ENCODE data around the gene ZNF578. TPM values are rescaled to one million over a fixed set of nuclear protein-coding genes. Genes with fewer than 3 reads are reported as not detected.
A peak's percentile ranks its signal among the peaks of the same experiment; 100 is the strongest.
"Not testable (repeated sequence)": the region's sequence is repeated elsewhere in the genome, so short reads cannot be mapped to it uniquely, and the experiment has no call there.

Gene ZNF578
- total and polyA plus RNA-seq, 2 donors (not counting 3 experiments of a cell fraction or from before 2014, with no cell fraction given) = 0.46 to 1.00 TPM

DNA sequence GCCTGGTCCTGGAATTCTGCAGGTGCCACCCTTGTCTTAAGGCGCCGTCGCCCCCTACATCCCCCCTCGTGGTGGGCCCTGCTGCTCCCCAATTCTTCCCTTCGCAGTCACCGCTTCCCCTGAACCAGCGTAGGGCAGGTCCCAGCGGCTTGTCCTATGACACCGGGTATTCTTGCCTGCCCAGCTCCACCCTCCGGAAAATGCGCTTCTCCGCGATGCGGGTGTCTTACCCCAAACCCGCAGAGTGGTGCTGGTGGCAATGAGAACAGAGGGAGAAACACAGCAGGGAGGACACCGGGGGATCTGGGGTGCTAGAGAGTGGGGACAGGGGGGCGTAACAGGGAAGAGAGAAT, 83.1 kb downstream of the ZNF578 start:
- Histone ChIP-seq H3K27me3 (ENCODE audit: control insufficient read depth in 2 of 2, insufficient read depth in 2 of 2, low read length in 2 of 2) (no peaks in the 10 kb centered on the region), H2AFZ (ENCODE audit: low read depth, low read length) (peak overlapping the region; percentile 88), H3K4me1 (ENCODE audit: control insufficient read depth, extremely low read depth, insufficient read depth, low read length) (peaks cover 3% of the 10 kb centered on the region), H3K9me3 (replicated peaks; ENCODE audit: control insufficient read depth, insufficient read depth, low read length) (no peaks in the 10 kb centered on the region), H3K27ac (ENCODE audit: insufficient read depth, low read depth, low read length) (no peak overlapping the region), H3K9me1 (replicated peaks; ENCODE audit: control insufficient read depth, extremely low read depth, insufficient read depth, low read length) (no peaks in the 10 kb centered on the region), H4K20me1 (replicated peaks; ENCODE audit: control insufficient read depth, extremely low read depth, insufficient read depth, low read length) (no peaks in the 10 kb centered on the region), H3K4me3 (replicated peaks in 1 of 3; ENCODE audit: insufficient read depth in 1 of 3, low read depth in 1 of 3, low read length in 3 of 3) (peak overlapping the region in 2 of 3 experiments; percentile 62 to 77), H3K4me2 (ENCODE audit: insufficient read depth, low read length) (peak overlapping the region; percentile 82), H3K36me3 (ENCODE audit: control insufficient read depth in 2 of 2, extremely low read depth in 1 of 2, insufficient read depth in 2 of 2, low read length in 2 of 2) (no peaks in the 10 kb centered on the region), H3K79me2 (ENCODE audit: control insufficient read depth, insufficient read depth, low read length) (peaks cover 3% of the 10 kb centered on the region), H3K9ac (replicated peaks; ENCODE audit: extremely low read depth, insufficient read depth, low read length) (no peak overlapping the region)
- ChIA-PET POLR2A (no interaction called here), CTCF (no interaction called here)
- BruUV-seq (replicated peaks) = no TSS peak
- FAIRE-seq (no peak), DNase-seq (ENCODE audit: low read depth, low spot score) (no peak)
- intact Hi-C loops (cut with micrococcal nuclease) (no loop called here), dilution Hi-C loops (cut with MboI; ENCODE audit: extremely low pct_ligation_motif_present, low sequenced_read_pairs) (no loop called here)
- TF ChIP-seq, protein P1, sequence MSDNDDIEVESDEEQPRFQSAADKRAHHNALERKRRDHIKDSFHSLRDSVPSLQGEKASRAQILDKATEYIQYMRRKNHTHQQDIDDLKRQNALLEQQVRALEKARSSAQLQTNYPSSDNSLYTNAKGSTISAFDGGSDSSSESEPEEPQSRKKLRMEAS (IDR thresholded peaks at IDR 0.05; ENCODE audit: insufficient read depth, insufficient read length) = no peak
- TF ChIP-seq POLR2A (IDR thresholded peaks at IDR 0.05; ENCODE audit: low read depth, low read length) (no peak), FOS (IDR thresholded peaks at IDR 0.05; ENCODE audit: borderline replicate concordance, insufficient read depth, low read length) (no peak), GATA2 (IDR thresholded peaks at IDR 0.05; ENCODE audit: insufficient read depth, insufficient read length, low read depth, low read length) (no peak), EZH2 (IDR thresholded peaks at IDR 0.05; ENCODE audit: borderline replicate concordance, low read depth, low read length, severe bottlenecking) (no peak), POLR2AphosphoS5 (IDR thresholded peaks at IDR 0.05; ENCODE audit: insufficient read depth, low read depth, low read length) (no peak), MYC (IDR thresholded peaks at IDR 0.05; ENCODE audit: low read depth, low read length) (no peak), JUN (IDR thresholded peaks at IDR 0.05; ENCODE audit: borderline replicate concordance, insufficient read depth, insufficient read length, low read depth) (no peak)
- TF ChIP-seq, protein P2, sequence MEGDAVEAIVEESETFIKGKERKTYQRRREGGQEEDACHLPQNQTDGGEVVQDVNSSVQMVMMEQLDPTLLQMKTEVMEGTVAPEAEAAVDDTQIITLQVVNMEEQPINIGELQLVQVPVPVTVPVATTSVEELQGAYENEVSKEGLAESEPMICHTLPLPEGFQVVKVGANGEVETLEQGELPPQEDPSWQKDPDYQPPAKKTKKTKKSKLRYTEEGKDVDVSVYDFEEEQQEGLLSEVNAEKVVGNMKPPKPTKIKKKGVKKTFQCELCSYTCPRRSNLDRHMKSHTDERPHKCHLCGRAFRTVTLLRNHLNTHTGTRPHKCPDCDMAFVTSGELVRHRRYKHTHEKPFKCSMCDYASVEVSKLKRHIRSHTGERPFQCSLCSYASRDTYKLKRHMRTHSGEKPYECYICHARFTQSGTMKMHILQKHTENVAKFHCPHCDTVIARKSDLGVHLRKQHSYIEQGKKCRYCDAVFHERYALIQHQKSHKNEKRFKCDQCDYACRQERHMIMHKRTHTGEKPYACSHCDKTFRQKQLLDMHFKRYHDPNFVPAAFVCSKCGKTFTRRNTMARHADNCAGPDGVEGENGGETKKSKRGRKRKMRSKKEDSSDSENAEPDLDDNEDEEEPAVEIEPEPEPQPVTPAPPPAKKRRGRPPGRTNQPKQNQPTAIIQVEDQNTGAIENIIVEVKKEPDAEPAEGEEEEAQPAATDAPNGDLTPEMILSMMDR (IDR thresholded peaks at IDR 0.05; ENCODE audit: extremely low read depth in 1 of 2, insufficient read depth in 1 of 2, low read depth in 1 of 2, low read length in 2 of 2) = no peak

DNA sequence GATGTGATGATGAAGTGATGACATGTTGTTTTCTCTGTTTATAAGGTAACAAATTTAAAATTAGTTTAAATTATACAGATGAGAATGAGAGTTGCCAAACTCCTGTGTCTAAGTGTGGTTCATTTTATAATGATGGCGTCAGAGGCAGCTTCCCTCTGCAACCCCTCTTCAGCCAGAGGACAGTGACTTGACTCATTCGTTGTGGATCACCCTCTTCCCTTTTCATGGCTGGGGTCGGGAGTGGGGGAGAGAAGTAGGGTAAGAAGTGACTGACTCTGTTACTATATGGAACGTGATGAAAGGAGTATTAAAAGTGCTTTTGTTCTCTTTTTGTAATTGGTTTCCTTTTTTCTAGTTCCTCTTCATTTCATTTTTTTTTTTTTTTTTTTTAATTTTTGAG, 85.5 kb downstream of the ZNF578 start:
- intact Hi-C loops (cut with micrococcal nuclease) = not testable (repeated sequence)

DNA sequence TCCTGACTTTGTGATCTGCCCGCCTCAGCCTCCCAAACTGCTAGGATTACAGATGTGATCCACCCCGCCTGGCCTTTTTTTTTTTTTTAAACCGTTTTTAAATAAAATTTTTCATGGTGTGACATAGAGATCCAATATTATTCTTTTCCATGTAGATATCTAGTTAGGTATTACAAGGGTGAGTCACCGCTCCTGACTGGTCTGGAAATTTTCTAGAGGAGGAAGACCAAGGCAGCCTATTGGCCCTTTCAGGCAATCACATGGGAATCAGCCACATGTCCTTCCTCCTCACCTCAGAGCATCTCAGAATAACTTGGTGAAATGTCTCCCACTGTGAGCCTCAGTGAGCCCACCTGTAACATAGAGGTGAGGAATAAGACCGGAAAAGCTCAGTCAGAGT, 87.8 kb downstream of the ZNF578 start:
- FAIRE-seq; CTCF ChIA-PET; POLR2A ChIA-PET; BruUV-seq (replicated peaks); DNase-seq (ENCODE audit: low read depth, low spot score); H3K9ac ChIP-seq (replicated peaks; ENCODE audit: extremely low read depth, insufficient read depth, low read length); H4K20me1 ChIP-seq (replicated peaks; ENCODE audit: control insufficient read depth, extremely low read depth, insufficient read depth, low read length); H3K9me3 ChIP-seq (replicated peaks; ENCODE audit: control insufficient read depth, insufficient read depth, low read length); H3K27ac ChIP-seq (ENCODE audit: insufficient read depth, low read depth, low read length); H3K36me3 ChIP-seq (ENCODE audit: control insufficient read depth in 2 of 2, extremely low read depth in 1 of 2, insufficient read depth in 2 of 2, low read length in 2 of 2); H3K27me3 ChIP-seq (ENCODE audit: control insufficient read depth in 2 of 2, insufficient read depth in 2 of 2, low read length in 2 of 2); H3K9me1 ChIP-seq (replicated peaks; ENCODE audit: control insufficient read depth, extremely low read depth, insufficient read depth, low read length); H2AFZ ChIP-seq (ENCODE audit: low read depth, low read length); H3K4me3 ChIP-seq (replicated peaks in 1 of 3; ENCODE audit: insufficient read depth in 1 of 3, low read depth in 1 of 3, low read length in 3 of 3); H3K4me1 ChIP-seq (ENCODE audit: control insufficient read depth, extremely low read depth, insufficient read depth, low read length); intact Hi-C loops (cut with micrococcal nuclease); H3K4me2 ChIP-seq (ENCODE audit: insufficient read depth, low read length); H3K79me2 ChIP-seq (ENCODE audit: control insufficient read depth, insufficient read depth, low read length); dilution Hi-C loops (cut with MboI; ENCODE audit: extremely low pct_ligation_motif_present, low sequenced_read_pairs): not testable (repeated sequence)

More for the DNA sequence above, 85.5 kb downstream of the ZNF578 start:
- H2AFZ ChIP-seq (ENCODE audit: low read depth, low read length); H3K27ac ChIP-seq (ENCODE audit: insufficient read depth, low read depth, low read length); H4K20me1 ChIP-seq (replicated peaks; ENCODE audit: control insufficient read depth, extremely low read depth, insufficient read depth, low read length); H3K36me3 ChIP-seq (ENCODE audit: control insufficient read depth in 2 of 2, extremely low read depth in 1 of 2, insufficient read depth in 2 of 2, low read length in 2 of 2); H3K4me1 ChIP-seq (ENCODE audit: control insufficient read depth, extremely low read depth, insufficient read depth, low read length); CTCF ChIA-PET; DNase-seq (ENCODE audit: low read depth, low spot score); H3K9me3 ChIP-seq (replicated peaks; ENCODE audit: control insufficient read depth, insufficient read depth, low read length); FAIRE-seq; H3K9me1 ChIP-seq (replicated peaks; ENCODE audit: control insufficient read depth, extremely low read depth, insufficient read depth, low read length); H3K9ac ChIP-seq (replicated peaks; ENCODE audit: extremely low read depth, insufficient read depth, low read length); BruUV-seq (replicated peaks); dilution Hi-C loops (cut with MboI; ENCODE audit: extremely low pct_ligation_motif_present, low sequenced_read_pairs); H3K79me2 ChIP-seq (ENCODE audit: control insufficient read depth, insufficient read depth, low read length); H3K27me3 ChIP-seq (ENCODE audit: control insufficient read depth in 2 of 2, insufficient read depth in 2 of 2, low read length in 2 of 2); H3K4me3 ChIP-seq (replicated peaks in 1 of 3; ENCODE audit: insufficient read depth in 1 of 3, low read depth in 1 of 3, low read length in 3 of 3); H3K4me2 ChIP-seq (ENCODE audit: insufficient read depth, low read length); POLR2A ChIA-PET: not testable (repeated sequence)
